ENCODE data around the gene OR7D2. TPM values are rescaled to one million over a fixed set of nuclear protein-coding genes. Genes with fewer than 3 reads are reported as not detected.

OR7D2 gene
- total RNA-seq, 1 experiment from 2014 or later = not detected

- TF ChIP-seq, protein P1, sequence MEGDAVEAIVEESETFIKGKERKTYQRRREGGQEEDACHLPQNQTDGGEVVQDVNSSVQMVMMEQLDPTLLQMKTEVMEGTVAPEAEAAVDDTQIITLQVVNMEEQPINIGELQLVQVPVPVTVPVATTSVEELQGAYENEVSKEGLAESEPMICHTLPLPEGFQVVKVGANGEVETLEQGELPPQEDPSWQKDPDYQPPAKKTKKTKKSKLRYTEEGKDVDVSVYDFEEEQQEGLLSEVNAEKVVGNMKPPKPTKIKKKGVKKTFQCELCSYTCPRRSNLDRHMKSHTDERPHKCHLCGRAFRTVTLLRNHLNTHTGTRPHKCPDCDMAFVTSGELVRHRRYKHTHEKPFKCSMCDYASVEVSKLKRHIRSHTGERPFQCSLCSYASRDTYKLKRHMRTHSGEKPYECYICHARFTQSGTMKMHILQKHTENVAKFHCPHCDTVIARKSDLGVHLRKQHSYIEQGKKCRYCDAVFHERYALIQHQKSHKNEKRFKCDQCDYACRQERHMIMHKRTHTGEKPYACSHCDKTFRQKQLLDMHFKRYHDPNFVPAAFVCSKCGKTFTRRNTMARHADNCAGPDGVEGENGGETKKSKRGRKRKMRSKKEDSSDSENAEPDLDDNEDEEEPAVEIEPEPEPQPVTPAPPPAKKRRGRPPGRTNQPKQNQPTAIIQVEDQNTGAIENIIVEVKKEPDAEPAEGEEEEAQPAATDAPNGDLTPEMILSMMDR (IDR thresholded peaks at IDR 0.05) = no peak
- TF ChIP-seq ZNF138 (CRISPR knock-in tag; conservative IDR thresholded peaks at IDR 0.05) (no peak), FOXK1 (CRISPR knock-in tag; IDR thresholded peaks at IDR 0.05) (no peak), FOXJ3 (CRISPR knock-in tag; IDR thresholded peaks at IDR 0.05; ENCODE audit: borderline replicate concordance) (no peak), CREM (CRISPR knock-in tag; IDR thresholded peaks at IDR 0.05) (no peak)
- TF ChIP-seq, protein P2, sequence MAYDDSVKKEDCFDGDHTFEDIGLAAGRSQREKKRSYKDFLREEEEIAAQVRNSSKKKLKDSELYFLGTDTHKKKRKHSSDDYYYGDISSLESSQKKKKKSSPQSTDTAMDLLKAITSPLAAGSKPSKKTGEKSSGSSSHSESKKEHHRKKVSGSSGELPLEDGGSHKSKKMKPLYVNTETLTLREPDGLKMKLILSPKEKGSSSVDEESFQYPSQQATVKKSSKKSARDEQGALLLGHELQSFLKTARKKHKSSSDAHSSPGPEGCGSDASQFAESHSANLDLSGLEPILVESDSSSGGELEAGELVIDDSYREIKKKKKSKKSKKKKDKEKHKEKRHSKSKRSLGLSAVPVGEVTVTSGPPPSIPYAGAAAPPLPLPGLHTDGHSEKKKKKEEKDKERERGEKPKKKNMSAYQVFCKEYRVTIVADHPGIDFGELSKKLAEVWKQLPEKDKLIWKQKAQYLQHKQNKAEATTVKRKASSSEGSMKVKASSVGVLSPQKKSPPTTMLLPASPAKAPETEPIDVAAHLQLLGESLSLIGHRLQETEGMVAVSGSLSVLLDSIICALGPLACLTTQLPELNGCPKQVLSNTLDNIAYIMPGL (CRISPR knock-in tag; IDR thresholded peaks at IDR 0.05) = no peak
Measured at GRCh38 chr19:9139609-9140158, 39.1 kb upstream of the OR7D2 start (continued).

- Mint-ChIP-seq H3K27ac (peak within 1 kb of the TSS; percentile 97), H3K36me3 (peaks cover 27% of the 10 kb centered on the region), H3K4me3 (peak within 1 kb of the TSS; percentile 99), H3K4me1 (peaks cover 24% of the 10 kb centered on the region), H3K27me3 (ENCODE audit: low read depth) (no peaks in the 10 kb centered on the region), H3K9me3 (peaks cover 22% of the 10 kb centered on the region)
- ATAC-seq = peak; percentile 91
- DNase-seq (ENCODE audit: low spot score) = peak; percentile 87
- ChIA-PET CTCF (interaction anchor here (0.5 kb wide), 2 partner anchors 65 to 868 kb away, joined by 4 read pairs; no protein-coding TSS in a partner anchor), POLR2A (no interaction called here)
- TF ChIP-seq, protein P3, sequence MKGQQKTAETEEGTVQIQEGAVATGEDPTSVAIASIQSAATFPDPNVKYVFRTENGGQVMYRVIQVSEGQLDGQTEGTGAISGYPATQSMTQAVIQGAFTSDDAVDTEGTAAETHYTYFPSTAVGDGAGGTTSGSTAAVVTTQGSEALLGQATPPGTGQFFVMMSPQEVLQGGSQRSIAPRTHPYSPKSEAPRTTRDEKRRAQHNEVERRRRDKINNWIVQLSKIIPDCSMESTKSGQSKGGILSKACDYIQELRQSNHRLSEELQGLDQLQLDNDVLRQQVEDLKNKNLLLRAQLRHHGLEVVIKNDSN (CRISPR knock-in tag; IDR thresholded peaks at IDR 0.05) = no peak; the same call in 1 of the 2 replicates
- peak; percentile 67 for TF ChIP-seq SP1 (CRISPR knock-in tag; conservative IDR thresholded peaks at IDR 0.05)
- no peak for TF ChIP-seq HMGA2 (CRISPR knock-in tag; IDR thresholded peaks at IDR 0.05)
- no peak for TF ChIP-seq ERG (CRISPR knock-in tag; IDR thresholded peaks at IDR 0.05)
- TF ChIP-seq GABPB1 (CRISPR knock-in tag; IDR thresholded peaks at IDR 0.05) = 0 out of 2 replicates have a peak, but pooled peaks have one; percentile 55
- no peak for TF ChIP-seq RELA (CRISPR knock-in tag; IDR thresholded peaks at IDR 0.05; ENCODE audit: borderline replicate concordance)
- TF ChIP-seq, protein P4, sequence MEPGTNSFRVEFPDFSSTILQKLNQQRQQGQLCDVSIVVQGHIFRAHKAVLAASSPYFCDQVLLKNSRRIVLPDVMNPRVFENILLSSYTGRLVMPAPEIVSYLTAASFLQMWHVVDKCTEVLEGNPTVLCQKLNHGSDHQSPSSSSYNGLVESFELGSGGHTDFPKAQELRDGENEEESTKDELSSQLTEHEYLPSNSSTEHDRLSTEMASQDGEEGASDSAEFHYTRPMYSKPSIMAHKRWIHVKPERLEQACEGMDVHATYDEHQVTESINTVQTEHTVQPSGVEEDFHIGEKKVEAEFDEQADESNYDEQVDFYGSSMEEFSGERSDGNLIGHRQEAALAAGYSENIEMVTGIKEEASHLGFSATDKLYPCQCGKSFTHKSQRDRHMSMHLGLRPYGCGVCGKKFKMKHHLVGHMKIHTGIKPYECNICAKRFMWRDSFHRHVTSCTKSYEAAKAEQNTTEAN (CRISPR knock-in tag; IDR thresholded peaks at IDR 0.05) = 0 out of 2 replicates have a peak, but pooled peaks have one; percentile 55
- TF ChIP-seq TEAD1 (CRISPR knock-in tag; IDR thresholded peaks at IDR 0.05) = no peak
- no peak for TF ChIP-seq ZNF396 (CRISPR knock-in tag; IDR thresholded peaks at IDR 0.05; ENCODE audit: borderline replicate concordance)
- TF ChIP-seq, protein P5, sequence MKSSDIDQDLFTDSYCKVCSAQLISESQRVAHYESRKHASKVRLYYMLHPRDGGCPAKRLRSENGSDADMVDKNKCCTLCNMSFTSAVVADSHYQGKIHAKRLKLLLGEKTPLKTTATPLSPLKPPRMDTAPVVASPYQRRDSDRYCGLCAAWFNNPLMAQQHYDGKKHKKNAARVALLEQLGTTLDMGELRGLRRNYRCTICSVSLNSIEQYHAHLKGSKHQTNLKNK (CRISPR knock-in tag; IDR thresholded peaks at IDR 0.05) = no peak
- no peak for TF ChIP-seq RORB (CRISPR knock-in tag; IDR thresholded peaks at IDR 0.05)
- TF ChIP-seq, protein P6, sequence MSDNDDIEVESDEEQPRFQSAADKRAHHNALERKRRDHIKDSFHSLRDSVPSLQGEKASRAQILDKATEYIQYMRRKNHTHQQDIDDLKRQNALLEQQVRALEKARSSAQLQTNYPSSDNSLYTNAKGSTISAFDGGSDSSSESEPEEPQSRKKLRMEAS (CRISPR knock-in tag; IDR thresholded peaks at IDR 0.05) = peak; percentile 71
- TF ChIP-seq ZBTB21 (CRISPR knock-in tag; IDR thresholded peaks at IDR 0.05; ENCODE audit: borderline replicate concordance) = no peak
- peak; percentile 42; the same call in 1 of the 2 replicates for TF ChIP-seq ZNF512 (CRISPR knock-in tag; IDR thresholded peaks at IDR 0.05; ENCODE audit: borderline replicate concordance)
- peak; percentile 51; the same call in 1 of the 2 replicates for TF ChIP-seq USF2 (CRISPR knock-in tag; IDR thresholded peaks at IDR 0.05)
- peak; percentile 54; the same call in 1 of the 2 replicates for TF ChIP-seq FOXP1 (CRISPR knock-in tag; IDR thresholded peaks at IDR 0.05; ENCODE audit: borderline replicate concordance)
Measured at GRCh38 chr19:9140159-9140874, 38.5 kb upstream of the OR7D2 start, which contains the start of gene ZNF317. Gene ZNF317 (plus strand): TSS chr19:9140397. CDS start chr19:9156017, 15,620 bp downstream.

All from WTC11 (cell line).